GM18870 (cell line): ENCODE data around the gene UHMK1.
A peak's percentile ranks its signal among the peaks of the same experiment; 100 is the strongest.
"Not testable (repeated sequence)": the region's sequence is repeated elsewhere in the genome, so short reads cannot be mapped to it uniquely, and the experiment has no call there.

Experiments used
- ATAC-seq: cut with Tn5 transposase; IDR thresholded peaks from one replicate; pipeline ENCODE4 v1.9.1; 2021; ENCODE audit warnings: moderate library complexity; ENCODE audit not compliant: unreplicated experiment

Gene UHMK1, protein sequence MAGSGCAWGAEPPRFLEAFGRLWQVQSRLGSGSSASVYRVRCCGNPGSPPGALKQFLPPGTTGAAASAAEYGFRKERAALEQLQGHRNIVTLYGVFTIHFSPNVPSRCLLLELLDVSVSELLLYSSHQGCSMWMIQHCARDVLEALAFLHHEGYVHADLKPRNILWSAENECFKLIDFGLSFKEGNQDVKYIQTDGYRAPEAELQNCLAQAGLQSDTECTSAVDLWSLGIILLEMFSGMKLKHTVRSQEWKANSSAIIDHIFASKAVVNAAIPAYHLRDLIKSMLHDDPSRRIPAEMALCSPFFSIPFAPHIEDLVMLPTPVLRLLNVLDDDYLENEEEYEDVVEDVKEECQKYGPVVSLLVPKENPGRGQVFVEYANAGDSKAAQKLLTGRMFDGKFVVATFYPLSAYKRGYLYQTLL

DNA sequence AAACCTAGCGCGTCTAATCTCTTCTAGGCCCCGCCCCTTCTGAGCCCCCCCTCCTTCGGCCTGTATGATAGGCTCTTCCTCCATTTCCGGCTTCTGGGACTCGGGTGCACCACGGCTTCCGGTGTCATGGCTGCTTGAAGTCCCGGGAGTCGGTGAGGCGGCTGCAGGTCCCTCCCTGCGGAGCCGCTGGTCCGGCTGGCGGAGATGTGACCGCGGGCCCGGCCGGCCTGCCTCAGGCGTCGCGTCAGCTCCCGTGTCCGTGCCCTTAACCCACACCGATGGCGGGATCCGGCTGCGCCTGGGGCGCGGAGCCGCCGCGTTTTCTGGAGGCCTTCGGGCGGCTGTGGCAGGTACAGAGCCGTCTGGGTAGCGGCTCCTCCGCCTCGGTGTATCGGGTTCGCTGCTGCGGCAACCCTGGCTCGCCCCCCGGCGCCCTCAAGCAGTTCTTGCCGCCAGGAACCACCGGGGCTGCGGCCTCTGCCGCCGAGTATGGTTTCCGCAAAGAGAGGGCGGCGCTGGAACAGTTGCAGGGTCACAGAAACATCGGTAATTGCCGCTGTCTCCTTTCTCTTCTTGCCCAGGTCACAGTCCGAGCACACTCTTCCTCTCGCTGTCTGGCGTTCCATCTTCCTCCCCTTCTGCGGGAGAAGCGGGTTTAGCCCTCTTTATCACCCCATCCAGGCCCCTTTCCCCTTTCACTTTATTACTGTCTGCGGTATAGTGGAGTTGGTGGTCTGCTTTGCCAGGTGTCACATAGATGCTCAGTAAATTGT is at the start of gene UHMK1:
Gene UHMK1, plus strand, starts transcription at position 96 of the 773 bp plus-strand sequence. Its CDS starts 183 bp downstream, at position 279.
- peak; percentile 95 for ATAC-seq

DNA sequence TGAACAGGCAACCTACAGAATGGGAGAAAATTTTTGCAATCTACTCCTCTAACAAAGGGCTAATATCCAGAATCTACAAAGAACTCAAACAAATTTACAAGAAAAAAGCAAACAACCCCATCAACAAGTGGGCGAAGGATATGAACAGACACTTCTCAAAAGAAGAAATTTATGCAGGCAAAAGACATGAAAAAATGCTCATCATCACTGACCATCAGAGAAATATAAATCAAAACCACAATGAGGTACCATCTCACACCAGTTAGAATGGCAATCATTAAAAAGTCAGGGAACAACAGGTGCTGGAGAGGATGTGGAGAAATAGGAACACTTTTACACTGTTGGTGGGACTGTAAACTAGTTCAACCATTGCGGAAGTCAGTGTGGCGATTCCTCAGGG is 43.3 kb upstream of the UHMK1 start:
- not testable (repeated sequence) for ATAC-seq

DNA sequence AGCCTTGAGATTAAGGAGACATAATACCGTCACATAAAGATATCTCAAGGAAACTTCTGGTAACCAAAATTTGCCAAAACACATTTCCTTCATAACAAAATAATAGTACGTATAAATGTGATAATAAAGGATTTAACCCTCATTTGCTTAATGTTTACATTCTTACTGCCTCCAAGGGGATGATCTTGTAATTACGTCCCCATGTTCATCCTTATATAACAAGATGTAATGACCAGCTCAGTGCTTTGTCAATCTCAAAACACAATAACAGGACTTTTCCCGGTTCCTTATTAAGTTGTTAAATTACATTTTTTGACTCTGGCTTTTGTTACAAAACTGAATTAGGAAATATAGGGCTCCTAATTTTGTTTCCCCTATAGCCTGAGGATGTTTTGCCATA is 41.3 kb upstream of the UHMK1 start:
- no peak for ATAC-seq

DNA sequence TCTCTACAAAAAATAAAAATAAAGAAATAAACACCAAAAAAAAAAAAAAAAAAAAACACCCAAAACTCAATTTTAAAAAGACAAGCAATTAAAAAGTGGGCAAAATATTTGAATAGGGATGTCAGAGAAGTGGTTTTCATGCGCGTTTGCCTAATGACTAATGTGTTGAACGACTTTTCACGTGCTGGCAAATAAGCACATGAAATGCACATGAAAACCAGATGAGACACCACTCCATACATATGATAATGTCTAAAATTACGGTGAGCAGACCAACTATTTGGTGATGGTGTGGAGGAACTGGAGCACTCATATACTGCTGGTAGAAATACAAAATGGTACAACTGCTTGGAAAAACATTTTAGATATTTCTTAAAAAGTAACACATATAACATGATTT is 39.4 kb upstream of the UHMK1 start:
- no peak for ATAC-seq

DNA sequence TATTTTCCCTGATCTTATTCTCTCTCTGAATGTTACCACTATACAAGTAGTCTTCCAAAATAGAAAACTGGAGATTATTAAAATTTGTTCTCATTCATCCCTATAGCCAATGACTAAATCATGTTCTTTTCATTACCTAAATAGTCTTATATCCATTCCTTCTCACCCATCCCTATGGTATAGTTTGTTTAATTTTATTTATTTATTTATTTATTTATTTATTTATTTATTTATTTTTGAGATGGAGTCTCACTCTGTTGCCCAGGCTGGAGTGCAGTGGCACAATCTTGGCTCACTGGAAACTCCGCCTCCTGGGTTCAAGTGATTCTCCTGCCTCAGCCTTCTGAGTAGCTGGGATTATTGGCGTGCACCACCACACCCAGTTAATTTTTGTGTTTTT is 35.2 kb upstream of the UHMK1 start:
- not testable (repeated sequence) for ATAC-seq

DNA sequence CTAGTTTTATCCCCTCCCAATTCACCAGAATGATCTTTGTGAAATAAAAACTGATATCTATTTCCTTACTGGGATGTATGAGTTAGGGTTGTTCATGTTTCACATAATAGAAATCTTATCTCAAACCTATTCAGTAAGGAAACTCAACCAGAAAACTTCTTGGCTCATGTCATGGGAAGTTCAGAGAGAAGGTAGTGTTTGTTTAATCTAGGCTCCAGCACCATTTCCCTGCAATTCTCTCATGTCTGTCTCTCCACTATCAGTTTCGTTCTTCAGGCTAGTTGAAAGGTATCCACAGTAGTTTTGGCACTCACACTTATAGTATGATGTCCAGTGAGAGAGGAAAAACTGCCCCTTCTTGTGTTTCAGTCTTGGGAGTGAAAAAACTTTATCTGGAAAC is 34.6 kb upstream of the UHMK1 start:
- no peak for ATAC-seq

DNA sequence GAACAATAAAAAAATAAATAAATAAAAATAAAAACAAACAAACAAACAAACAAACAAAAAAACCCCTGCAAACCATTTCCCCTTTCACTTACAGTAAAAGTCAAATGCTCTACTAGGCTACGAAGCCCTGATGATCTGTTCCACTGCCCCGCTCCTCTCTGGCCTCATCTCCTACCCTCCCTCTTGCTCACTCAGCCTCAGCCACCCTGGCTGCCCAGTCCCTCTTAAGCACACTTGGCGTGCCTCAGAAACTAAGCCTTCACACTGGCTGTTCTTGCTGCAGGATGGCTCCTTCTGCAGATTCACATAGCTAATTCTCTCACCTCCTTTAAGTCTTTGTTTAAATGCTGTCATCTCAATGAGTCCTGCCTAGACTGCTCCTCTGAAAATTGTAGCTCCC is 30.8 kb upstream of the UHMK1 start:
- ATAC-seq = no peak

DNA sequence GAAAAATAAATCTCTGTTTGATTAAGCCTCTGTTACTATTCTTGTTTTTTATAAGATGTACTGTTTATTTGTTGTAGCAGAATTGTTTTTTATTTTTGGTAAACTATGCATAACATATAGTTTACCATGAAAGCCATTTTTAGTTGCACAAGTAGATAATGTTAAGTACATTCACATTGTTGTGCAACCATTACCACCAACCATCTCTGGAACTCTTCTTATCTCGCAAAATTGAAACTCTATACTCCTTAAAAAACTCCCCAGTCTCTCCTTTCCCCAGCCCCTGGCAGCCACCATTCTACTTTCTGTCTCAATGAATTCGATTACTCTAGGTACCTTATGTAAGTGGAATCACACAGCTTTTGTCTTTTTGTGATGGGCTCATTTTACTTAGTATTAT is 27.4 kb upstream of the UHMK1 start:
- no peak for ATAC-seq

DNA sequence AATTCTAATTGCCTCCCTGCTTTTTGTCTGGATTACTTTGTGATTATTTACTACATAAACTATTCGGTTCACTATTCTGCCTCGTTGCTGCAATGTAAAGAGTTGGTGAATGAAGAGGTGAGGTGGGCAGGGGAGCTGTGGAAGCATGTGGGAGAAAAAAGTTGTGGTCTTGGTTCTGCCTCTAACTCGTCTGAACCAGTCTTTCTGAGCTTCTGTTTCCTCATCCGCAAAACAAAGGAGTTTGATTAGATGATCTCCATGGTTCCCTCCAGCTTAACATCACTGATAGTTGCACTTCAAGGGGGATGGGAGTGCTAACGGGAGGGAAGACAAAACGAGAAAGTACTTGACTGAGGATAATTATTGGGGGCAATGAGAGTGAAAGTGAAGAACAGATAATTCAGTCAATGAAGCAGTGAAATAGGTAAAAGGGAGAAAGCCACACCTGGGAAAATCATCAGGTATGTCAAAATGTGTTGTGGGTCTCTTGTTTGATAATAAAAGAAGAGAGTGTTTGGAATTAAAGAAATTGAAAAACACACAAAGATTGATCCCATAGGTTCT is 26.2 kb upstream of the UHMK1 start:
- no peak for ATAC-seq

DNA sequence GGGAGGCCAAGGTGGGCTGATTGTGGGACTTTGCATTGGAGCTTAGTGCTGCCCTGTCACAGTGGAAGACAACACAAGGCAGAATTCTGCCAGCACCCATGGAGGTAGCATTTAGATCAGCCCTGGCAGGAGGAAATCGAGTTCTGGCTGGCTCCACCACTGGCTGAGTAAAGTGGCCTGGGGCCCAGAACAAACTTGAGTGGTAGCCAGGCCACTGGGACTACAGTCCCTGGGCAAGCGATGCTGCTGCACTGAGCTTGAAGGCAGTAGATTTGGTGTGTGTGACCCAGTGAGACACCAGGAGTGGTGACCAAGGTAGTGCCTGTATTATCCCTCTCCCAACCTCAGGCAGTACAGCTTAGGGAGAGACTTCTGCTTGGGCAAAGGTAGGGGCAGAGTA is 22.5 kb upstream of the UHMK1 start:
- no peak for ATAC-seq

DNA sequence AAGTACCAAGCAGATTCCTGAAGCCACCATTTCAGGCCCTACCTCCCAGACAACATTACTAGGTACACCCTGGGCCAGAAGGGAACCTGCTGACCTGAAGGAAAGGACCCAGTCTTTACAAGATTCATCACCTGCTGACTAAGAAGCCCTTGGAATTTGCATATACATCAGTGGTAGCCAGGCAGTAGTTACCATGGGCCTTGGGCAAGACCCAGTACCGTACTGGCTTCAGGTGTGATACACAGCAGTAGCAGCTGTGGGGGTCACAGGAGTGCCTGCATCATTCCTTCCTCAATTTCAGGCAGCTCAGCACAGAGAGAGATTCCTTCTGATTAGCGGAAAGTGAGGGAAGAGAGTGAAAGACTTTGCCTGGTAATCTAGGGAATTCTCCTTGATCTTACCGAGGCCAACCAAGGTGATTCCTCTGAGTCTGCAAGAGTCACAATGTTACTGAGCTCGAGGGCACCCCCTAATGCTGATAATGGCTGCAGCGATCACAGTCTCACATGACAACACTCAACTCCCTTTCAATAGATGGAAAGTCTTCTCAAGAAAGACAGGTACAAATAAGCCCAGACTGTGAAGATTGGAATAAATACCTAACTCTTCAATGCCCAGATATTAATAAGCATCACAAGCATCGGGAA is 22.0 kb upstream of the UHMK1 start:
- no peak for ATAC-seq

DNA sequence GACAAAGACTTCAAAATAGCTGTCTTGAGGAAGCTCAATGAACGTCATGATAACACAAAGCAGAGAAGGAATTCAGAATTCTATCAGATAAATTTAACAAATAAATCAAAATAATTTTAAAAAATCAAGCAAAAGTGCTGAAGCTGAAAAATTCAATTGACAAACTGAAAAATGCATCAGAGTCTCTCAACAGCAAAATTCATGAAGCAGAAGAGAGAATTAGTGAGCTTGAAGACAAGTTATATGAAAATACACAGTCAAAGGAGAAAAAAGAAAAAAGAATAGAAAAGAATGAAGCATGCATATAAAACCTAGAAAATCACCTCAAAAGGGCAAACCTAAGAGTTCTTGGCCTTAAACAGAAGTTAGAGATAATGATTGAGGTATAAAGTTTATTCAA is 21.0 kb upstream of the UHMK1 start:
- ATAC-seq = no peak

DNA sequence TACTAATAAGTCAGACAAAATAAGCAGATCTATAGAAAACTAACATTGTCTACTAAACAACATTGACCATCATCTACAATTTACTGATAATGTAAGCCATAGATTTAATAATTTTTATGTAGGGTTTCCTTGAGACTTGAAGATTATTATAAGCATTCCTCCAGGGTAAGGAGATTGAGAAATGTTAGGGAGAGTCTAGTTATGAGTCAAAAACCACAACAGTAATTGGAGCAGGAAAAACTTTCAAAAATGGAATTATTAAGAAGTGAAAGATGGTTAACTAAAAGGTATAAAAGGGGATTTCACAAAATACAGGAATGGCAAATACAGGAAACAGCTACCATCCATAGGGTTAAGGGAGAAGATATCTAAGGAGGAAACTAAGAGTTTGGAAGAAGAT is 12.4 kb upstream of the UHMK1 start:
- ATAC-seq = no peak

DNA sequence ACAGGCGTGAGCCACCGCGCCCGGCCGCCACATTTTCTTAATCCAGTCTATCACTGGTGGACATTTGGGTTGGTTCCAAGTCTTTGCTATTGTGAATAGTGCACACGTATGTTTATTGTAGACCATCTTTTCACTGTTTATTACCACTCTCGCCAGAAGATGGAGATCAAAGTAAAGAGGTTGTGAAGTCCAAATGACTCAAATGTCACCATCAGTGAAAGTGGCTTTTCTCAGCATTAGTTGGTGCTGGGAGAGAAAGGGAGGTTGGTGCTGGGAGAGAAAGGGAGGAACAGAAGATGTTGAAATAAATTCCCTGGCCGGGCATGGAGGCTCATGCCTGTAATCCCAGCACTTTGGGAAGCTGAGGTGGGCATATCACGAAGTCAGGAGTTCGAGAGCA is 10.4 kb upstream of the UHMK1 start:
- no peak for ATAC-seq

DNA sequence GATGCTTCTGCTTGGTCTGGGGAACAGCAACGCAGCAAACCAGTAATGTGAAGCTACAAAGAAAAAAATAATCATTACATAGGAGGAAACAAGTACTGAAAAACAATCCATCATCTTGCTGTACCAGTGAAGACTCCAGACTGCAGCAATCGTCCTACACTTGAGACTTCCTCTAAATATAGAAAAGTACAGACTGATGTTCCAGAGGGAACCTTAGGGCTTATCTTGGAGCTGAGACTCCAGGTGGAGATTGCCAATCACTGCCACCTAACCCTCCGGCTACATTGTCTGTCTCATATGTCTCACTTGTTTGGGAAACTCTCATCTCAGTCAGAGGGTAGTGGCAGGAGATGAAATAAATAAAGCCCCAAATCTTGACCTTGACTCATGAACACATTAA is 9.4 kb upstream of the UHMK1 start:
- ATAC-seq = no peak

DNA sequence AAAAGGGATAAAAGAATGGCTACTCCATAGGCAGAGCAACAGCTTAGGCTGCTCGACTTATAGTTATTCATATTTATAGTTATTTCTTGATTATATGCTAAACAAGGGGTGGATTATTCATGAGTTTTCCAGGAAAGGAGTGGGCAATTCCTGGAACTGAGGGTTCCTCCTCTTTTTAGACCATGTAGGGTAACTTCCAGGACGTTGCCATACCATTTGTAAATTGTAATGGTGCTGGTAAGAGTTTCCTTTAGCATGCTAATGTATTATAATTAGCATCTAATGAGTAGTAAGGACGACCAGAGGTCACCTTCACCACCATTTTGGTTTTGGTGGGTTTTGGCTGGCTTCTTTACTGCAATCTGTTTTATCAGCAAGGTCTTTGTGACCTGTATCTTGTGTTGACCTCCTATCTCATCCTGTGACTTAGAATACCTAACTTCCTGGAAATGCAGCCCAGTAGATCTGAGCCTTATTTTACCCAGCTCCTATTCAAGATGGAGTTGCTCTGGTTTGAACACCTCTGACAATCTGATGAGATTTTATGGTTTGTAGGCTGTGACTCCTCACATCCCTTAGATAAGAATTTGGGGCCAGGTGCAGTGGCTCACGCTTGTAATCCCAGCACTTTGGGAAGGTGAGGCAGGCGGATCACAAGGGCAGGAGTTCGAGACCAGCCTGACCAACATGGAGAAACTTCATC is 1.9 kb upstream of the UHMK1 start:
- not testable (repeated sequence) for ATAC-seq

DNA sequence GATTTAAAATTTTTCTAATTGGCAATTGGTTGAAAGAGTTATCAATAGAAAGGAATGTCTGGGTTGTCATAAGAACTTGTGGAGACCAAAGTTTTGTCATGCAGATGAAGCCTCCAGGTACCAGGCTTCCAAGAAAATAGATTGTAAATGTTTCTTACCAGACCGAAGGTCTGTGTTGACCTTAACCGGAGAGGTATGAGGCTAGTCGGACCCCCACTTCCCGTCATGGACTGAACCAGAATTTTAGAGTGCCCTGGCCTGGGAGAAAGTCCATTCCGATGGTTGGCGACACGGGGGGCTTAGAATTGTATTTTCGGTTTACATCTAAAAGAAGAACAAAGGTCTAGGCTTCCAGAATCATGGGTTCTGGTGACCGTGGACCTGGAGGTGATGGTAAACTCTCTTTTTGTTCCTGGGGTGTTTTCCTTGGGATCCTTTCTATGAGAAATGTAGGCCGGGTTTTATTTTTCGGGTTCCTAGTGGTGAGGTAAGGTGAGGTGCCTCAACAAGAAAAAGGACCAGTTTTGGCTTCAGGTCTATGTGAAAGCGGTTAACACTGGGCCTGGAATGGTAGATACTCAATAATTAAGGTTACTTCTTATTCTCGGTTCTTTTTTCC is 405 bp upstream of the UHMK1 start:
- no peak for ATAC-seq

DNA sequence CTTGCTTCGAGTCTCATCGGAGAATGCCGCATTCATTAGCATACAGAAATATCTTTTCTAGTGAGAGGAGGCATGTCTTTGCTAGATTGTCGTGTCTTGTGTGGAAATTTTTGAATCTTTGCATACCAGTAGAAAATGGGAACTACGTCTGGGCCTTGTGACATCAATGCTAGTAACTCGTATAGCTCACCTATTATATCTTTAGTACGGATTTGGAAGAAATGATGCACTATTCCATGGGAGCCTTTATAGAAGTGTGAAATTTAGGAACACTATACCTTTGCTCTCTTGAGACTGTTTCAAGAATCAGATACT is 835 bp downstream of the UHMK1 start:
- no peak for ATAC-seq

DNA sequence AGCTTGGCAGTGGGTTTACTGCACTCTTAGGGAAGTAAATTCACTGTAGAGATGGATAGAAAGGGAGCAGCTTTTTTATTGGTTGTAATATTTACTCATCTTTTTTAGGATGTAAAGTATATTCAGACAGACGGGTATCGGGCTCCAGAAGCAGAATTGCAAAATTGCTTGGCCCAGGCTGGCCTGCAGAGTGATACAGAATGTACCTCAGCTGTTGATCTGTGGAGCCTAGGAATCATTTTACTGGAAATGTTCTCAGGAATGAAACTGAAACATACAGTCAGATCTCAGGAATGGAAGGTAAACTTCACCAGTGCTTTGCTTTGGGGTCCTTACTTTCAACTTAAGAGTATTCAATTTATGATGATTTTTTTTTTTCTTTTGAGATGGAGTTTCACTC is 3.2 kb downstream of the UHMK1 start:
- ATAC-seq = no peak

DNA sequence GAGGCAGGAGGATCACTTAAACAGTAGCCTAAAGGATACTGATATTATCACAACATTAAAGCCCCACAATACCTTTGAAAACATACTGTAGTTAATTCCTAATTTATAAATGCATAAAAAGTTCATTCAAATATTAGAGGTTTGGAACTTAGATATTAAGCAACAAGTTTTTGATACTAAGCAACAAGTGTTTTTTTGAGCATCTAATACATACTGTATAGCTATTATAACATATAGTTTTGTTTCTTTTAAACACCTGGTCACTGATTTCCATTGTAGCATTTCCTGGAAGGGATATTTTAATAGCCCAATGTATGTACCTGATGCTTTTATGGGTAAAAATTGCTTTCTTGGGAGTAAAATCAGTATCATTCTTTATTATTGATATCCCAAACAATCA is 4.5 kb downstream of the UHMK1 start:
- no peak for ATAC-seq

DNA sequence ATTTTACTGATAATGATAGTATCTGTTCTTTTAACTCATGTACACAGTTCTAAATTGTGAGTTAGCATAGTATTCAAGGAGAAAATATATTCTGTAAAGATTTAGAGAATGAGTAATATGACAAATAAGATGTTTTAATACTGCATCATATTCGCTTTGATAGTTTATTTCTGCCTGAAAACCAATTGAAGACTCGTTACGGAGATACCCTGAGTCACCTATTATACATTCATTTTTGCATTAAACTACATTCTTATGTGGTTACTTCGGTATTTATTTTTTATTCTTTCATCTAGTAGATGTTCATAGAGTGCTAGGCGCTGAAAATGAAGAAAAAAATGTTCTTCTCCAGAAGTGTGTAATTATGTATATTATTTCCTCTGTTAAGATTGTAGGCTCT is 5.3 kb downstream of the UHMK1 start:
- no peak for ATAC-seq
